Measurements from ENCODE around the gene OSBPL10.

- TF ChIP-seq CTCF (conservative IDR thresholded peaks at IDR 0.05 in 1 of 2, IDR thresholded peaks at IDR 0.05 in 1 of 2; ENCODE audit: extremely low read depth in 1 of 2, insufficient read depth in 1 of 2, low read depth in 1 of 2, low read length in 2 of 2) (peak; percentile 46 to 58), EZH2 (IDR thresholded peaks at IDR 0.05; ENCODE audit: borderline replicate concordance, low read length) (no peak)
These were observed 256.4 kb downstream of the OSBPL10 start for GRCh38 chr3:31724651-31725050.

Measured in mammary epithelial cell (primary cell).